HCT116 (cell line): Measurements from ENCODE around the gene GSG1L. TPM values are rescaled to one million over a fixed set of nuclear protein-coding genes. Genes with fewer than 3 reads are reported as not detected.

Source experiments
- ATAC-seq: fragments of 200-7000 bp; cut with Tn5 transposase; 2 replicates; pipeline ENCODE4 v1.9.1; 2020; ENCODE audit warnings: mild to moderate bottlenecking, moderate library complexity
- BruUV-seq: library from RNA; stranded (reverse); fragments of 400-500 nt; replicated peaks from 2 replicates; lab custom pipeline; 2021; lab: Mats Ljungman, UMichigan
- CTCF ChIA-PET: fragments of 300-600 bp; sonication (Branson Sonifier 250); formaldehyde crosslinking; loops from one replicate; lab custom pipeline; 2021; ENCODE audit warnings: antibody characterized with exemption; lab: Charles Lee
- POLR2A ChIA-PET: fragments of 300-600, 350-600 bp; sonication (Branson Sonifier 250); formaldehyde crosslinking; loops from one replicate; lab custom pipeline; 2021; ENCODE audit warnings: antibody characterized with exemption; lab: Charles Lee
- RAD21 ChIA-PET, 2 experiments: fragments of 300-600 bp; sonication (Branson Sonifier 250); formaldehyde crosslinking; loops; one replicate each; lab custom pipeline; 2023; ENCODE audit warnings: low total read pairs in 2 of 2; ENCODE audit not compliant: uncharacterized antibody in 2 of 2, unreplicated experiment in 2 of 2, low non-redundant PET in 1 of 2; lab: Charles Lee
- DNase-seq: peaks from one replicate; pipeline ENCODE4 v3.0.0-alpha.2; 2010; ENCODE audit warnings: low read depth, low spot score
- H2AFZ ChIP-seq: fragments of 200-600 bp; shearing (Covaris generic), sonication (generic); 2 replicates; pipeline ENCODE4 v1.6.1; 2017; ENCODE audit warnings: low read depth, mixed run types, mixed read lengths, antibody characterized with exemption, low read length; ENCODE audit not compliant: poor library complexity, severe bottlenecking
- H3K27ac ChIP-seq: 2 replicates; pipeline ENCODE4 v1.5.1; 2012; ENCODE audit warnings: low read depth, low read length
- H3K27me3 ChIP-seq: fragments of 200-600 bp; sonication (generic); 2 replicates; pipeline ENCODE4 v1.6.1; 2016; ENCODE audit warnings: mixed run types, low read length, mixed read lengths; ENCODE audit not compliant: insufficient read depth
- H3K36me3 ChIP-seq, 2 experiments: fragments of 200-500 bp in 1 of 2; fragments of 200-600 bp in 1 of 2; sonication (Bioruptor generic) in 1 of 2; sonication (generic) in 1 of 2; 2 replicates each; pipeline versions ENCODE4 v1.5.1 to v1.6.1; 2014 to 2016; ENCODE audit warnings: low read length in 2 of 2, inconsistent platforms in 1 of 2, mixed read lengths in 1 of 2, mixed run types in 1 of 2; ENCODE audit not compliant: insufficient read depth in 2 of 2, control insufficient read depth in 1 of 2
- H3K4me1 ChIP-seq, 2 experiments: fragments of 200-600 bp in 1 of 2; sonication (generic) in 1 of 2; 2 replicates each; pipeline versions ENCODE4 v1.5.1 to v1.6.1; 2012 to 2017; ENCODE audit warnings: low read length in 2 of 2, inconsistent platforms in 1 of 2, mild to moderate bottlenecking in 1 of 2, mixed read lengths in 1 of 2, mixed run types in 1 of 2, moderate library complexity in 1 of 2; ENCODE audit not compliant: insufficient read depth in 2 of 2, control insufficient read depth in 1 of 2
- H3K4me2 ChIP-seq: fragments of 200-600 bp; sonication (generic); 2 replicates; pipeline ENCODE4 v1.6.1; 2017; ENCODE audit warnings: mixed run types, low read length, mixed read lengths
- H3K4me3 ChIP-seq, 2 experiments: fragments of 200-600 bp in 1 of 2; sonication (generic) in 1 of 2; replicated peaks in 1 of 2; 2 replicates each; pipeline ENCODE4 v1.5.1; 2011 to 2016; ENCODE audit warnings: low read length in 2 of 2, control low read depth in 1 of 2, low read depth in 1 of 2, mild to moderate bottlenecking in 1 of 2, mixed read lengths in 1 of 2, mixed run types in 1 of 2
- H3K79me2 ChIP-seq: fragments of 200-600 bp; sonication (generic); 2 replicates; pipeline ENCODE4 v1.6.1; 2017; ENCODE audit warnings: mild to moderate bottlenecking, mixed run types, low read length, moderate library complexity, mixed read lengths; ENCODE audit not compliant: insufficient read depth
- H3K9ac ChIP-seq: fragments of 200-600 bp; sonication (generic); 2 replicates; pipeline ENCODE4 v1.6.1; 2016; ENCODE audit warnings: low read length, mixed read lengths
- H3K9me2 ChIP-seq: fragments of 200-600 bp; sonication (generic), shearing (Covaris generic); 2 replicates; pipeline ENCODE4 v1.6.1; 2017; ENCODE audit warnings: mixed run types, mild to moderate bottlenecking, moderate library complexity; ENCODE audit not compliant: insufficient read depth
- H3K9me3 ChIP-seq, 2 experiments: fragments of 200-500 bp in 1 of 2; fragments of 200-600 bp in 1 of 2; sonication (Bioruptor generic) in 1 of 2; sonication (generic) in 1 of 2; 2 replicates each; pipeline ENCODE4 v1.6.1; 2014 to 2017; ENCODE audit warnings: low read length in 2 of 2, mixed read lengths in 2 of 2, inconsistent platforms in 1 of 2, low read depth in 1 of 2, mild to moderate bottlenecking in 1 of 2, mixed run types in 1 of 2, moderate library complexity in 1 of 2; ENCODE audit not compliant: control insufficient read depth in 1 of 2, insufficient read depth in 1 of 2
- H4K20me1 ChIP-seq: fragments of 200-600 bp; sonication (generic), shearing (Covaris generic); 2 replicates; pipeline ENCODE4 v1.6.1; 2017; ENCODE audit warnings: mixed run types, mild to moderate bottlenecking, moderate library complexity; ENCODE audit not compliant: insufficient read depth
- CBX3 ChIP-seq: IDR thresholded peaks from 2 replicates; pipeline ENCODE4 v1.6.1; 2012; ENCODE audit warnings: low read depth
- CTCF ChIP-seq, 3 experiments: fragments of 200-600 bp in 1 of 3; sonication (generic) in 1 of 3; IDR thresholded peaks in 2 of 3; conservative IDR thresholded peaks in 1 of 3; 2 replicates each; pipeline ENCODE4 v1.5.1; 2012 to 2017; ENCODE audit warnings: low read depth in 2 of 3, low read length in 2 of 3, antibody characterized with exemption in 1 of 3, borderline replicate concordance in 1 of 3, control low read depth in 1 of 3, mild to moderate bottlenecking in 1 of 3, mixed read lengths in 1 of 3, mixed run types in 1 of 3, moderate library complexity in 1 of 3; ENCODE audit not compliant: insufficient read depth in 1 of 3
- EZH2 ChIP-seq: fragments of 200-600 bp; sonication (generic); IDR thresholded peaks from 2 replicates; pipeline ENCODE4 v1.6.1; 2017; ENCODE audit warnings: antibody characterized with exemption, mixed run types
- EZH2phosphoT487 ChIP-seq: fragments of 200-600 bp; IDR thresholded peaks from 2 replicates; pipeline ENCODE4 v1.6.1; 2018; ENCODE audit warnings: antibody characterized with exemption, borderline replicate concordance
- FOSL1 ChIP-seq: IDR thresholded peaks from 2 replicates; pipeline ENCODE4 v1.6.1; 2012; ENCODE audit warnings: low read depth
- JUND ChIP-seq: IDR thresholded peaks from 2 replicates; pipeline ENCODE4 v1.6.1; 2012
- MAX ChIP-seq: IDR thresholded peaks from 2 replicates; pipeline ENCODE4 v1.6.1; 2012
- POLR2A ChIP-seq: IDR thresholded peaks from 2 replicates; pipeline ENCODE4 v1.7.0; 2011; ENCODE audit warnings: borderline replicate concordance; ENCODE audit not compliant: insufficient read depth, insufficient read length; ENCODE audit errors: extremely low read depth
- REST ChIP-seq: IDR thresholded peaks from 2 replicates; pipeline ENCODE4 v1.6.1; 2012; ENCODE audit warnings: low read depth
- TCF7L2 ChIP-seq: IDR thresholded peaks from 2 replicates; pipeline ENCODE4 v1.7.0; 2011; ENCODE audit warnings: borderline replicate concordance, inconsistent platforms; ENCODE audit not compliant: insufficient read depth, insufficient read length; ENCODE audit errors: extremely low read depth
- YY1 ChIP-seq: IDR thresholded peaks from 2 replicates; pipeline ENCODE4 v1.6.1; 2011; ENCODE audit warnings: low read length, low read depth, moderate library complexity, mild to moderate bottlenecking; ENCODE audit not compliant: insufficient replicate concordance; ENCODE audit errors: extremely low read depth
- intact Hi-C: fragments of 100-400 bp; cut with micrococcal nuclease; formaldehyde crosslinking; loops from 2 replicates; pipeline ENCODE4 v1.10.0; 2022
- total RNA-seq: library from RNA; stranded (reverse); gene quantifications from one replicate; pipeline ENCODE4 v1.2.1, GENCODE V29; 2021; ENCODE audit not compliant: unreplicated experiment
- TF ChIP-seq, protein P1 (sequence below): IDR thresholded peaks from 2 replicates; pipeline ENCODE4 v1.6.1; 2012

The GSG1L gene
- total RNA-seq, 1 experiment from 2014 or later = not detected

DNA sequence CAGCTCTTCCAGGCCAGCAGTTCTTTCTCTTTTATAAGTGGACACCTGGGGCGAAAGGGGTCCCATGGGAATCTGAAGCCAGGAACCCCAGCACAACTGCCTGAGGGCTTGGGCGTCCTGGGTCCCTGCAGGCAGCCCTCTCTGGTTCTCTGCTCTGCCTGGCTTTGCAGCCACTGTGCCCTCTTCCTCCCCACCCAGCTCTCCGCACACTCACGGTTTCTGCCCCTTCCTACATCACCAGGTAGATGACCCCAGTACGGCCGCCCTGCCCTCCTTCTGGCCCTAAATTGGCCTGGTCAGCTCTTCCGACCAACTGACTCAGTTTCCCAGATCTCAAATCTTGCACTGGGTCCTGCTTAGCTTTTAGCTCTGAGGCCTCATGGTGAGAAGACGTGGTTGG is 288.3 kb downstream of the GSG1L start:
- Histone ChIP-seq H3K4me3 (no peak overlapping the region), H3K9me2 (no peaks in the 10 kb centered on the region), H3K36me3 (peaks cover 0 to 2% of the 10 kb centered on the region in 2 experiments; a peak in 1 of 4 replicates), H2AFZ (no peak overlapping the region), H3K4me2 (no peak overlapping the region), H3K27me3 (no peaks in the 10 kb centered on the region), H3K4me1 (peaks cover 10 to 14% of the 10 kb centered on the region in 2 experiments), H4K20me1 (no peaks in the 10 kb centered on the region), H3K9ac (no peak overlapping the region), H3K9me3 (no peaks in the 10 kb centered on the region), H3K79me2 (no peaks in the 10 kb centered on the region), H3K27ac (no peak overlapping the region)
- ATAC-seq (no peak), DNase-seq (no peak)
- ChIA-PET POLR2A (no interaction called here), CTCF (no interaction called here), RAD21 (no interaction called here)
- intact Hi-C loops = no loop called here
- TF ChIP-seq, protein P1, sequence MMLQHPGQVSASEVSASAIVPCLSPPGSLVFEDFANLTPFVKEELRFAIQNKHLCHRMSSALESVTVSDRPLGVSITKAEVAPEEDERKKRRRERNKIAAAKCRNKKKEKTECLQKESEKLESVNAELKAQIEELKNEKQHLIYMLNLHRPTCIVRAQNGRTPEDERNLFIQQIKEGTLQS = no peak
- no peak for TF ChIP-seq TCF7L2
- TF ChIP-seq FOSL1 = no peak
- no TSS peak for BruUV-seq

DNA sequence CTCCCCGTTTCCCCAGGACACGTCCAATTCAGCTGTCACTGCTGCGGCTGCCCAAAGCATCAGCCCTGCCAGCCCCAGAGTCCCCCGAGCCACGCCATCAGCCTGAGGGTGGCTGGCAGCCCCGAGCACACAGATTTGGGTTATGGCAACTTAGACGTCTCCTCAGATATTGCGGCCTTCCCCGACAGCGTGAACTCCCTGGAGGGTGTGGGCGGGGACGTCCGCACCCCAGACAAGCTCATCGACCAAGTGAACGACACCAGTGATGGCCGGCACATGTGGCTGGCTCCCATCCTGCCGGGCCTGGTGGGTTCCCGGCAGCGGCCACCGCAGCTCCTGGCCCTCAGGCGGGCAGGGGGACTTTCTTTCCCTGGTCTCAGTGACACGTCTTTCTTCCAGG is 288.7 kb downstream of the GSG1L start:
- no peaks in the 10 kb centered on the region for H3K27me3 ChIP-seq
- TF ChIP-seq POLR2A (no peak), EZH2 (no peak), YY1 (no peak), MAX (no peak), JUND (no peak), CTCF (IDR thresholded peaks at IDR 0.05 in 2 of 3, conservative IDR thresholded peaks at IDR 0.05 in 1 of 3; ENCODE audit: borderline replicate concordance in 1 of 3, insufficient read depth in 1 of 3, low read depth in 2 of 3, low read length in 2 of 3) (no peak), EZH2phosphoT487 (no peak), REST (no peak), TCF7L2 (no peak), CBX3 (no peak)
- H3K36me3 ChIP-seq = peaks cover 0 to 2% of the 10 kb centered on the region in 2 experiments; a peak in 1 of 4 replicates
- no peaks in the 10 kb centered on the region for H3K79me2 ChIP-seq
- no peak overlapping the region for H3K4me3 ChIP-seq
- BruUV-seq = no TSS peak
- H3K4me2 ChIP-seq = no peak overlapping the region
- no peak for ATAC-seq
- no peak overlapping the region for H2AFZ ChIP-seq
- intact Hi-C loops = no loop called here
- no peaks in the 10 kb centered on the region for H3K9me2 ChIP-seq
- H3K9ac ChIP-seq = no peak overlapping the region
- no peaks in the 10 kb centered on the region for H4K20me1 ChIP-seq
- no peaks in the 10 kb centered on the region for H3K9me3 ChIP-seq
- no peak for DNase-seq
- H3K4me1 ChIP-seq = peaks cover 14 to 18% of the 10 kb centered on the region in 2 experiments
- POLR2A ChIA-PET = no interaction called here
- no peak overlapping the region for H3K27ac ChIP-seq
- CTCF ChIA-PET = no interaction called here
- RAD21 ChIA-PET = no interaction called here
